NCI-H2107 treated with DMSO at 0.1 percent for 48 hours (cell line): Measurements from ENCODE around the gene FAM83F.

ENCODE experiments used
- DNase-seq: peaks from one replicate; lab custom pipeline; 2025; ENCODE audit not compliant: unreplicated experiment; lab: John Stamatoyannopoulos, UW

FAM83F gene

GRCh38 chr22:39965748-39966147, 29.0 kb upstream of the FAM83F start:
- DNase-seq: no peak

GRCh38 chr22:39966470-39966869, 28.3 kb upstream of the FAM83F start:
- no peak for DNase-seq

- no peak for DNase-seq
These were observed 27.5 kb upstream of the FAM83F start for GRCh38 chr22:39967103-39967829.

- no peak for DNase-seq
These were observed 26.5 kb upstream of the FAM83F start for GRCh38 chr22:39967996-39968972.

GRCh38 chr22:39970742-39971141, 24.0 kb upstream of the FAM83F start:
- no peak for DNase-seq

GRCh38 chr22:39972641-39973040, 22.1 kb upstream of the FAM83F start:
- no peak for DNase-seq

- no peak for DNase-seq
These were observed 21.1 kb upstream of the FAM83F start for GRCh38 chr22:39973656-39974055.

- DNase-seq: no peak
These were observed 20.7 kb upstream of the FAM83F start for GRCh38 chr22:39974065-39974464.

GRCh38 chr22:39979048-39979447, 15.7 kb upstream of the FAM83F start:
- DNase-seq: no peak

- DNase-seq: no peak
These were observed 15.3 kb upstream of the FAM83F start for GRCh38 chr22:39979458-39979857.

GRCh38 chr22:39980596-39980995, 14.2 kb upstream of the FAM83F start:
- DNase-seq: no peak

GRCh38 chr22:39983346-39983745, 11.4 kb upstream of the FAM83F start:
- DNase-seq: no peak

GRCh38 chr22:39984006-39984405, 10.7 kb upstream of the FAM83F start:
- no peak for DNase-seq

GRCh38 chr22:39984746-39985145, 10.0 kb upstream of the FAM83F start:
- DNase-seq: no peak

- no peak for DNase-seq
These were observed 9.2 kb upstream of the FAM83F start for GRCh38 chr22:39985383-39986035.

- no peak for DNase-seq
These were observed 6.2 kb upstream of the FAM83F start for GRCh38 chr22:39988386-39989114.

- DNase-seq: no peak
These were observed 5.1 kb upstream of the FAM83F start for GRCh38 chr22:39989633-39990032.

- DNase-seq: no peak
These were observed 4.1 kb upstream of the FAM83F start for GRCh38 chr22:39990686-39991085.

- DNase-seq: no peak
These were observed 3.4 kb upstream of the FAM83F start for GRCh38 chr22:39991159-39991860.

- no peak for DNase-seq
These were observed 2.5 kb upstream of the FAM83F start for GRCh38 chr22:39992088-39992826.
